ENCODE data around the gene LRCH1.

GRCh38 chr13:46530084-46530935 is 22.7 kb upstream of the LRCH1 start:
- TF ChIP-seq CTCF (conservative IDR thresholded peaks at IDR 0.05; ENCODE audit: low read depth, low read length) (no peak), POLR2A (IDR thresholded peaks at IDR 0.05; ENCODE audit: low read depth, low read length) (no peak), RAD21 (IDR thresholded peaks at IDR 0.05; ENCODE audit: low read length) (no peak), MXI1 (IDR thresholded peaks at IDR 0.05; ENCODE audit: borderline replicate concordance, low read depth, low read length) (no peak), SMC3 (IDR thresholded peaks at IDR 0.05; ENCODE audit: low read depth, low read length) (no peak), RFX5 (IDR thresholded peaks at IDR 0.05; ENCODE audit: low read depth, low read length) (no peak), CHD1 (IDR thresholded peaks at IDR 0.05; ENCODE audit: low read depth, low read length) (no peak), MAZ (IDR thresholded peaks at IDR 0.05; ENCODE audit: borderline replicate concordance, low read depth, low read length) (no peak), BHLHE40 (IDR thresholded peaks at IDR 0.05; ENCODE audit: low read depth, low read length) (no peak), USF2 (IDR thresholded peaks at IDR 0.05; ENCODE audit: low read depth, low read length) (no peak)
